K562 (cell line): ENCODE results near the gene MARS1. TPM values are rescaled to one million over a fixed set of nuclear protein-coding genes. Genes with fewer than 3 reads are reported as not detected.

ENCODE experiments used
- BMI1 ChIP-seq: fragments of 150-350 bp; IDR thresholded peaks from 2 replicates; pipeline ENCODE4 v1.6.1; 2014; ENCODE audit warnings: low read length
- CBFA2T2 ChIP-seq: fragments of 450-650 bp; conservative IDR thresholded peaks from 2 replicates; pipeline ENCODE4 v1.6.1; 2017; ENCODE audit warnings: mild to moderate bottlenecking
- CLOCK ChIP-seq: fragments of 250-450 bp; sonication (Bioruptor Pico); IDR thresholded peaks from 2 replicates; pipeline ENCODE4 v1.4.0; 2020; ENCODE audit warnings: mild to moderate bottlenecking, moderate library complexity, borderline replicate concordance
- HMBOX1 ChIP-seq: sonication (generic); IDR thresholded peaks from 2 replicates; pipeline ENCODE4 v1.6.1; 2016
- HNRNPUL1 ChIP-seq: fragments of 200-400 bp; formaldehyde crosslinking; IDR thresholded peaks from 2 replicates; pipeline ENCODE4 v1.6.1; 2017; ENCODE audit warnings: low read length
- IRF2 ChIP-seq: sonication (generic); formaldehyde crosslinking; IDR thresholded peaks from 2 replicates; pipeline ENCODE4 v1.8.1; 2022; ENCODE audit warnings: mild to moderate bottlenecking, missing genetic modification reagents
- MAFF ChIP-seq: IDR thresholded peaks from 2 replicates; pipeline ENCODE4 v1.6.1; 2012; ENCODE audit warnings: low read length, improper control_type of control experiment
- SOX6 ChIP-seq: fragments of 450-650 bp; IDR thresholded peaks from 2 replicates; pipeline ENCODE4 v1.6.1; 2014; ENCODE audit warnings: mild to moderate bottlenecking
- TBL1XR1 ChIP-seq, 2 experiments: IDR thresholded peaks; 2 replicates each; pipeline ENCODE4 v1.6.1; 2012; ENCODE audit warnings: improper control_type of control experiment in 2 of 2, low read length in 2 of 2, mild to moderate bottlenecking in 1 of 2
- TEAD4 ChIP-seq, 2 experiments: sonication (generic) in 1 of 2; formaldehyde crosslinking in 1 of 2; IDR thresholded peaks; 2 replicates each; pipeline versions ENCODE4 v1.6.1 to v1.8.0; 2012 to 2022; ENCODE audit warnings: borderline replicate concordance in 1 of 2, inconsistent platforms in 1 of 2, low read length in 1 of 2, mild to moderate bottlenecking in 1 of 2, missing genetic modification reagents in 1 of 2
- TOE1 ChIP-seq, 2 experiments: fragments of 450-650 bp in 1 of 2; sonication (generic) in 1 of 2; formaldehyde crosslinking in 1 of 2; IDR thresholded peaks; 2 replicates each; pipeline versions ENCODE4 v1.7.1 to v1.8.0; 2016 to 2022; ENCODE audit warnings: borderline replicate concordance in 2 of 2, mild to moderate bottlenecking in 2 of 2, antibody characterized with exemption in 1 of 2, inconsistent platforms in 1 of 2, low read depth in 1 of 2, missing genetic modification reagents in 1 of 2, moderate library complexity in 1 of 2
- TRIM28 ChIP-seq: fragments of 450-650 bp; IDR thresholded peaks from 2 replicates; pipeline ENCODE4 v1.6.1; 2017
- U2AF2 ChIP-seq: fragments of 200-400 bp; formaldehyde crosslinking; optimal IDR thresholded peaks from 2 replicates; pipeline ENCODE3; 2017; ENCODE audit warnings: low read depth, mild to moderate bottlenecking, low read length
- WHSC1 ChIP-seq: IDR thresholded peaks from one replicate; pipeline ENCODE4 v1.6.1; 2012; ENCODE audit warnings: low read length, control low read depth, inconsistent platforms
- YBX1 ChIP-seq: fragments of 450-650 bp; IDR thresholded peaks from 2 replicates; pipeline ENCODE4 v1.7.1; 2016; ENCODE audit warnings: mild to moderate bottlenecking
- ZBTB12 ChIP-seq: fragments of 250-450 bp; sonication (Bioruptor Pico); IDR thresholded peaks from 2 replicates; pipeline ENCODE4 v1.4.0; 2020
- ZNF274 ChIP-seq: IDR thresholded peaks from 2 replicates; pipeline ENCODE4 v1.6.1; 2011; ENCODE audit warnings: low read depth, mild to moderate bottlenecking, low read length, moderate library complexity, borderline replicate concordance
- ZNF561 ChIP-seq: fragments of 450-650 bp; formaldehyde crosslinking; conservative IDR thresholded peaks from 2 replicates; pipeline ENCODE4 v1.4.0; 2020; ENCODE audit warnings: mild to moderate bottlenecking, moderate library complexity
- ZNF655 ChIP-seq: fragments of 250-450 bp; sonication (Bioruptor Pico); IDR thresholded peaks from 2 replicates; pipeline ENCODE4 v1.5.0; 2021
- ZNF740 ChIP-seq, 3 experiments: fragments of 200-800 bp in 1 of 3; sonication (Bioruptor generic) in 1 of 3; sonication (generic) in 1 of 3; formaldehyde crosslinking in 1 of 3; IDR thresholded peaks; 2 replicates each; pipeline versions ENCODE4 v1.6.1 to v1.8.0; 2016 to 2022; ENCODE audit warnings: mild to moderate bottlenecking in 2 of 3, missing compliant biosample characterization in 2 of 3, missing genetic modification characterization in 2 of 3, missing genetic modification reagents in 1 of 3
- ZNF785 ChIP-seq: fragments of 250-450 bp; sonication (Bioruptor Pico); IDR thresholded peaks from 2 replicates; pipeline ENCODE4 v1.4.0; 2020; ENCODE audit warnings: mild to moderate bottlenecking
- polyA plus RNA-seq, 8 experiments: library from polyadenylated mRNA; depleted of rRNA in 4 of 8; stranded (reverse) in 5 of 8; unstranded in 3 of 8; fragments of >200 nt; fragmentation: Nextera tagmentation in 2 of 8; fragmentation: Illumina TruSeq in 1 of 8; extraction: Ambion mirVana in 2 of 8; extraction: Trizol in 1 of 8; gene quantifications; 2 replicates each; pipeline versions ENCODE4 v1.2.1 to v1.2.3, GENCODE V29; 2011 to 2014; ENCODE audit warnings: inconsistent platforms in 1 of 8, missing spikeins in 1 of 8
- total RNA-seq, 7 experiments: library from RNA; depleted of rRNA in 6 of 7; stranded (reverse); fragments of >200 nt in 6 of 7; fragmentation: Illumina TruSeq in 2 of 7; extraction: Trizol in 2 of 7; gene quantifications; 2 replicates each; pipeline versions ENCODE4 v1.2.1 to v1.2.3, GENCODE V29; 2011 to 2021; ENCODE audit warnings: low replicate concordance in 1 of 7

The MARS1 gene
- total and polyA plus RNA-seq, 9 of the 15 experiments (the other 6 are each of a cell fraction or from before 2014, with no cell fraction given): 117 to 382 (median 220) TPM

GRCh38 chr12:57488402-57489156, 711 bp downstream of the MARS1 start (continued):
- TF ChIP-seq U2AF2: no peak
- TF ChIP-seq IRF2 (CRISPR knock-in tag): no peak
- no peak for TF ChIP-seq ZNF274
- no peak for TF ChIP-seq ZBTB12 (CRISPR knock-in tag)
- no peak for TF ChIP-seq BMI1
- TF ChIP-seq ZNF561: no peak
- TF ChIP-seq CBFA2T2: 0 out of 2 replicates have a peak, but pooled peaks have one; percentile 14
- TF ChIP-seq SOX6: no peak
- no peak for TF ChIP-seq CLOCK (CRISPR knock-in tag)
- no peak for TF ChIP-seq HNRNPUL1
- no peak for TF ChIP-seq WHSC1
- 0 out of 2 replicates have a peak, but pooled peaks have one; percentile 52 for TF ChIP-seq TOE1 (IDR thresholded peaks at IDR 0.05; ENCODE audit: borderline replicate concordance)
- no peak for TF ChIP-seq TOE1 (CRISPR knock-in tag; IDR thresholded peaks at IDR 0.05; ENCODE audit: borderline replicate concordance, low read depth)
- TF ChIP-seq TEAD4 (IDR thresholded peaks at IDR 0.05; ENCODE audit: low read length): no peak
- TF ChIP-seq TEAD4 (CRISPR knock-in tag; IDR thresholded peaks at IDR 0.05; ENCODE audit: borderline replicate concordance): no peak
- no peak for TF ChIP-seq ZNF655 (CRISPR knock-in tag)
- no peak for TF ChIP-seq YBX1
- TF ChIP-seq HMBOX1: no peak
- TF ChIP-seq TBL1XR1 (IDR thresholded peaks at IDR 0.05; ENCODE audit: low read length in 2 of 2): no peak
- TF ChIP-seq ZNF740 (CRISPR knock-in tag; IDR thresholded peaks at IDR 0.05): no peak
- TF ChIP-seq ZNF740 (tag; IDR thresholded peaks at IDR 0.05): no peak; a peak in 1 of 4 replicates
- no peak for TF ChIP-seq MAFF
- no peak for TF ChIP-seq ZNF785 (CRISPR knock-in tag)
- TF ChIP-seq TRIM28: no peak
